ENCODE results near the gene MAPK12. TPM values are rescaled to one million over a fixed set of nuclear protein-coding genes. Genes with fewer than 3 reads are reported as not detected.

The MAPK12 gene
- total and polyA plus RNA-seq, 10 donors, result 3.9 to 11.6 (median 7.9) TPM

DNA sequence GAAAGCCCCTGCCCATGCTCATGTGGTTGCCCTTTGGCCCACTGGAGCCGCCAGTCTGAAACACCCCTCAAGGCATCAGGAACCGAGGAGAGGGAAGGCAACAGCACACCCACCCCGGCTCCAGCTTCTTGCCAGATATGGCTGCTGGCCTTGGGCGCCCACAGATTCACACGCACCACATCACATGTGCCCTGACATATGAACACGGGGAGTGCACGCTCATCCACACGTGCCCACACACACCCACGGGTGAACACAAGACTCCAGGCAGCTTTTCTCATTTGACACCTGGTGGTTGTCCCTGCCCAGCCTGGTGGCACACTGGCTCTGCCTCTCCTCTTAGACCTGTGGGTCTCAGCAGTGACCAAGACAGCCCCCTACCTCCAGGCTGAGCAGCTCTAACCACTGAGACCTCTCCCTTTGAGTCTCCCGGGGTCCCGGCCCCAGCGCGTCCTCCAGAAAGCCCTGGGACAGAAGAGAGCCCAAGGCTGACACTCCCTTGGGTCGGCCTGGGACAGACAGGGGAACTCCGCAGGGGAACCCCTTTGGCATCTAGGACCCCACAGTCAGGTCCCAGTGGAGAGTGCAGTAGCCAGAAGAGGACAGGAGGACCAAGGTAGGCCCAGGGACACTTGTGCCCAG, 2.7 kb upstream of the MAPK12 start:
- 70 to 93% (median 84%) methylated on average over 9 to 15 of the region's 15 CpGs for WGBS, 5 donors
- TF ChIP-seq POLR2AphosphoS5 (IDR thresholded peaks at IDR 0.05), result no peak
- no peak for TF ChIP-seq POLR2A (IDR thresholded peaks at IDR 0.05)
- Histone ChIP-seq H3K27me3 (replicated peaks in 1 of 7) (peaks cover 0 to 81% (median 23%) of the 10 kb centered on the region in 7 donors), H3K36me3 (peaks cover 0 to 5% (median 0%) of the 10 kb centered on the region in 6 donors), H3K27ac (no peak overlapping the region), H3K4me3 (no peak overlapping the region), H3K4me1 (peaks cover 8 to 53% (median 33%) of the 10 kb centered on the region in 6 donors), H3K9me3 (peaks cover 0 to 8% (median 0%) of the 10 kb centered on the region in 8 donors)
- intact Hi-C loops (cut with DNase I; ENCODE audit: low total_unique reads), result no loop called here
- DNase-seq, result no peak

DNA sequence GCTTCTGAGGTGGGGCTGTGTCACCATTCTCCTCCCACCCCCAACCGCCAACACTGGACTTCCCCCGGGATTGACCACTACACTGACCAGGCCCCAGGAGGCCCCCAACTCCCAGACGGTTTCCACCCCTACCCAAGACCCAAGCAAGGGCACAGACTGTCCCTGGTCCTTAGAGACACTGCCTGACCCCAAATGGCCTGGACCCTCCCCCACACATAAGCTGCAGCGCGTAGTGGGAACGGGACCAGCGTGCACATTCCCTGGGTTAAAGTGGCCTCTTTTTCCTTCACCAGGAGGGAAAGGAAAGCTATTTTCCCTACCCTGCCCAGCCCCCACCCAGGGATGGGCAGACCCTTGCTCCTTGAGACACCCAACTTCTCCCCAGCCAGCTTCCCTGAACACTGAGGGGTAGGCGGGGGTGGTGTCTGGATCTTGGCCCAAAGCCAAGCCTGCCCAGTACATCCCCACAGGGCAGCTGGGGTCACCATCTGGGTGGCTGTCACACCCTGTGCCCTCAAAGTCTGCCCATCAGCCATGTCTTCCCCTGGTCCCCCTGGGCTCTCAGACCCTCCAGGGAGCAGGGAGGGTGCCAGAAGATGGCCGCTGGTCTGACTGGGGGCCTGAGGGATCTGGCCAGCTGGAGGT, 1.6 kb upstream of the MAPK12 start:
- Histone ChIP-seq H3K27me3 (replicated peaks in 1 of 7) (peaks cover 0 to 81% (median 23%) of the 10 kb centered on the region in 7 donors), H3K9me3 (peaks cover 0 to 8% (median 0%) of the 10 kb centered on the region in 8 donors), H3K27ac (no peak overlapping the region), H3K36me3 (peaks cover 0 to 5% (median 0%) of the 10 kb centered on the region in 6 donors), H3K4me3 (no peak overlapping the region), H3K4me1 (peaks cover 8 to 41% (median 27%) of the 10 kb centered on the region in 6 donors)
- intact Hi-C loops (cut with DNase I; ENCODE audit: low total_unique reads), result no loop called here
- no peak for TF ChIP-seq POLR2A (IDR thresholded peaks at IDR 0.05)
- peak in 1 of 3 donors; percentile 8 for TF ChIP-seq POLR2AphosphoS5 (IDR thresholded peaks at IDR 0.05)
- WGBS, 5 donors, result 61 to 75% (median 66%) methylated on average over 8 to 9 of the region's 9 CpGs
- DNase-seq, result no peak

DNA sequence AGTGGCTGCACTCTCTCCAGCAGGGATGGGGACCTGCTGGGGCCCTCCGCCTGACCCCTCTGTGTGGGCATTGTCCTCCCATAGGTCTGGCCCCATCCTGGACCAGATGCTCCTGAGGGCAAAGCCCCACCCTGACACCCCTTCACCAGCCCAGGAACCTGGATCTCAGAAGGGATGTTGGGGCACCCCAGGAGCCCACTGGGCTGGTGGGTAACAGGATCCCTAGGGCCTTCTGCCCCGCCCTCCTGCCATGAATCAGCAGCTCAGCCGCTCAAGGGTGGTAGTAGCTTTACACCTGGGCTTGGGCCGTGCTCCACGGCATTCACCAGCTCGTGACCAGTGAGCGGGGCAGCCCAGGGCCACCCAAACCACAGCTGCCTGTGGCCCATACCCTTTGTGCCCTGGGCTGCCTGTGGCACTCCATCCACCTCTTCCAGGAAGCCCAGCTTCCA, 1.0 kb upstream of the MAPK12 start:
- H3K4me1 ChIP-seq, result peaks cover 5 to 35% (median 22%) of the 10 kb centered on the region in 6 donors
- peak overlapping the region in 1 of 8 donors; percentile 73 for H3K4me3 ChIP-seq
- intact Hi-C loops (cut with DNase I; ENCODE audit: low total_unique reads), result no loop called here
- H3K27ac ChIP-seq, result no peak overlapping the region
- WGBS, 5 donors, result 32 to 46% (median 38%) methylated on average over 3 to 7 of the region's 7 CpGs
- DNase-seq, result no peak
- peaks cover 0 to 5% (median 0%) of the 10 kb centered on the region in 6 donors for H3K36me3 ChIP-seq
- H3K9me3 ChIP-seq, result peaks cover 0 to 5% (median 0%) of the 10 kb centered on the region in 8 donors
- peaks cover 0 to 75% (median 23%) of the 10 kb centered on the region in 7 donors for H3K27me3 ChIP-seq (replicated peaks in 1 of 7)
- TF ChIP-seq POLR2A (IDR thresholded peaks at IDR 0.05), result no peak
- TF ChIP-seq POLR2AphosphoS5 (IDR thresholded peaks at IDR 0.05), result no peak
- TF ChIP-seq, protein P1, sequence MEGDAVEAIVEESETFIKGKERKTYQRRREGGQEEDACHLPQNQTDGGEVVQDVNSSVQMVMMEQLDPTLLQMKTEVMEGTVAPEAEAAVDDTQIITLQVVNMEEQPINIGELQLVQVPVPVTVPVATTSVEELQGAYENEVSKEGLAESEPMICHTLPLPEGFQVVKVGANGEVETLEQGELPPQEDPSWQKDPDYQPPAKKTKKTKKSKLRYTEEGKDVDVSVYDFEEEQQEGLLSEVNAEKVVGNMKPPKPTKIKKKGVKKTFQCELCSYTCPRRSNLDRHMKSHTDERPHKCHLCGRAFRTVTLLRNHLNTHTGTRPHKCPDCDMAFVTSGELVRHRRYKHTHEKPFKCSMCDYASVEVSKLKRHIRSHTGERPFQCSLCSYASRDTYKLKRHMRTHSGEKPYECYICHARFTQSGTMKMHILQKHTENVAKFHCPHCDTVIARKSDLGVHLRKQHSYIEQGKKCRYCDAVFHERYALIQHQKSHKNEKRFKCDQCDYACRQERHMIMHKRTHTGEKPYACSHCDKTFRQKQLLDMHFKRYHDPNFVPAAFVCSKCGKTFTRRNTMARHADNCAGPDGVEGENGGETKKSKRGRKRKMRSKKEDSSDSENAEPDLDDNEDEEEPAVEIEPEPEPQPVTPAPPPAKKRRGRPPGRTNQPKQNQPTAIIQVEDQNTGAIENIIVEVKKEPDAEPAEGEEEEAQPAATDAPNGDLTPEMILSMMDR (IDR thresholded peaks at IDR 0.05 in 8 of 11, conservative IDR thresholded peaks at IDR 0.05 in 3 of 11), result no peak

DNA sequence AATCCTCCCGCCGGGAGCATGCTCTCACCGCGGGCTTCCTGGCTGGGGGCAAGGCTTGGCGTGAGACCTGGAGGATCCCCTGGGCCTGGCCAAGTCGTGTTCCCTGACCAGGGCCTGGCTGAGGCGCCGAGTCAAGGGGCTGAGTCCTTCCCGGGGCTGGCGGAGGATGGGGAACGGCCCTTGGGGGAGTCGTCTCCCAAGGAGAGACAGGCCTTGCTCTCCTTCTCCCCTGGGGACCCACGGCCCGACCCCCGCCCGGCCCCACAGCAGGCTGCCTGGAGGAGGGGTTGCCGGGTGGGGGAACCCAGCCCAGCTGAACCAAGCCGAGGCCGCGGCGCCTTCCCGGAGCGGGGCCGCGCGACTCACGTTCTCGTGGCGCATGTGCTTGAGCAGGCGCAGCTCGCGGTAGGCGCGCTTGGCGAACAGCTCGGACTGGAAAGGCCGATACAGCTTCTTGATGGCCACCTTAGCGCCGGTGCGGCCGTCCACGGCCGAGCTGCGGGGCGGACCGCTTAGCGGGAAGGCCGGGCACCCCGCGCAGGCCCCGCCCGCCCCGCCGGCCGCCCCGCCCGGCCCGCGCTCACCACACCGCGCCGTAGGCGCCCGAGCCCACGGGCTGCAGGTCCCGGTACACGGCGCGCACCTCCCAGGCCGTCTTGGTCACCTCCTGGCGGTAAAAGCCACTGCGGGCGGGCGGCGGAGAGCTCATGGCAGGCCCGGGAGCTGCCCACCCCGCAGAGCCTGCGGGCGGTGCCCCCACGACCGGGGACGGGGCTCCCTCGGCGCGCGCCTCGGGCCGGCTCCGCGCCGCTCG, 475 bp downstream of the MAPK12 start:
- peaks cover 0 to 62% (median 23%) of the 10 kb centered on the region in 7 donors for H3K27me3 ChIP-seq (replicated peaks in 1 of 7)
- WGBS, 5 donors, result 1 to 2% (median 1%) methylated on average over 17 to 92 of the region's 92 CpGs
- no peak overlapping the region for H3K27ac ChIP-seq
- H3K4me3 ChIP-seq, result peak overlapping the region in 7 of 8 donors; percentile 32 to 73 (median 38)
- DNase-seq, result no peak
- TF ChIP-seq POLR2AphosphoS5 (IDR thresholded peaks at IDR 0.05) (peak in 1 of 3 donors; percentile 54), POLR2A (IDR thresholded peaks at IDR 0.05) (no peak)
- no peaks in the 10 kb centered on the region for H3K36me3 ChIP-seq
- intact Hi-C loops (cut with DNase I; ENCODE audit: low total_unique reads), result no loop called here
- no peaks in the 10 kb centered on the region for H3K9me3 ChIP-seq
- peaks cover 5 to 32% (median 21%) of the 10 kb centered on the region in 6 donors for H3K4me1 ChIP-seq

DNA sequence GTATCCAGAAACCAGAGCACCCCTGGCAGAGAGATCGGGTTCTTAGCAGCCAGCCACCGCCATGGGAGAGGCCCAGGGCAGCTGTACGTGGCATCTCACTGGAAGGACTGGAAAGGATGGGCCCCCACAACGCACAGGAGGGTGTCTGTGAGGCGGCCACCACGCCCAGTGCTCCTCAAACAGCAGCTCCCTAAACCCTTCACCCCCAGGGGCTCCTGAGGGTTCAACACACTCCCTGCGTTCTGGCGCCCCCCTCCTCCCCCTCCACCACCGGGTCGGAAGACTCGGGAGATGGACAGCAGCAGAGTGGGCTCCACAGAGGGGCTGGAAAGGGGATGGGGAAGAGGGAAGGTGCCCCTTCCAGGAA, 1.1 kb downstream of the MAPK12 start:
- no peak for DNase-seq
- Histone ChIP-seq H3K27me3 (replicated peaks in 1 of 7) (peaks cover 0 to 62% (median 23%) of the 10 kb centered on the region in 7 donors), H3K4me1 (peaks cover 5 to 32% (median 21%) of the 10 kb centered on the region in 6 donors), H3K9me3 (no peaks in the 10 kb centered on the region), H3K36me3 (no peaks in the 10 kb centered on the region), H3K27ac (no peak overlapping the region), H3K4me3 (peak overlapping the region in 6 of 8 donors; percentile 35 to 73 (median 38))
- intact Hi-C loops (cut with DNase I; ENCODE audit: low total_unique reads), result no loop called here
- 27 to 41% (median 29%) methylated on average over 7 to 11 of the region's 11 CpGs; no CpG with 5 or more reads in 1 of the 5 donors for WGBS, 5 donors
- TF ChIP-seq POLR2A (IDR thresholded peaks at IDR 0.05), result no peak
- no peak for TF ChIP-seq POLR2AphosphoS5 (IDR thresholded peaks at IDR 0.05)
- TF ChIP-seq, protein P1 (IDR thresholded peaks at IDR 0.05 in 8 of 11, conservative IDR thresholded peaks at IDR 0.05 in 3 of 11), result no peak
